H1 (cell line): ENCODE results near the gene ENAH. TPM values are rescaled to one million over a fixed set of nuclear protein-coding genes. Genes with fewer than 3 reads are reported as not detected.

Experiments used
- CTCF ChIA-PET: fragments of 300-600 bp; sonication (Branson Sonifier 250); formaldehyde crosslinking; loops from one replicate; lab custom pipeline; 2021; ENCODE audit not compliant: partially characterized antibody; lab: Charles Lee
- POLR2A ChIA-PET: fragments of 300-600 bp; sonication (Branson Sonifier 250); formaldehyde crosslinking; loops from one replicate; lab custom pipeline; 2021; ENCODE audit warnings: inconsistent platforms; ENCODE audit not compliant: partially characterized antibody; lab: Charles Lee
- DNase-seq, 2 experiments: peaks; one replicate each; pipeline versions ENCODE4 v3.0.0 to v3.0.0-alpha.2; 2010 to 2022; ENCODE audit warnings: low spot score in 2 of 2, low read depth in 1 of 2, mixed read lengths in 1 of 2
- FAIRE-seq: peaks from 2 replicates; lab custom pipeline; 2011; peaks lifted over from hg19 to GRCh38; lab: Jason Lieb, UNC
- H2AFZ ChIP-seq: 2 replicates; pipeline ENCODE4 v1.8.1; 2012; ENCODE audit warnings: low read length, inconsistent platforms
- H2AK5ac ChIP-seq: 2 replicates; pipeline ENCODE4 v1.6.1; 2013; ENCODE audit warnings: low read depth, low read length
- H2BK120ac ChIP-seq: replicated peaks from 2 replicates; pipeline ENCODE3; 2013; ENCODE audit warnings: low read depth, low read length, inconsistent platforms
- H2BK12ac ChIP-seq: 2 replicates; pipeline ENCODE4 v1.6.1; 2013; ENCODE audit warnings: low read depth, low read length
- H2BK15ac ChIP-seq: 2 replicates; pipeline ENCODE4 v1.6.1; 2013; ENCODE audit warnings: low read length
- H2BK20ac ChIP-seq: 2 replicates; pipeline ENCODE4 v1.6.1; 2013; ENCODE audit warnings: low read length
- H2BK5ac ChIP-seq: 2 replicates; pipeline ENCODE4 v1.6.1; 2013; ENCODE audit warnings: low read depth, low read length
- H3K14ac ChIP-seq: 2 replicates; pipeline ENCODE4 v1.6.1; 2013; ENCODE audit warnings: inconsistent platforms; ENCODE audit not compliant: insufficient read length
- H3K18ac ChIP-seq: 2 replicates; pipeline ENCODE4 v1.6.1; 2013; ENCODE audit warnings: low read length; ENCODE audit errors: extremely low read depth
- H3K23ac ChIP-seq: 2 replicates; pipeline ENCODE4 v1.6.1; 2013; ENCODE audit warnings: inconsistent platforms; ENCODE audit not compliant: insufficient read length
- H3K23me2 ChIP-seq: 2 replicates; pipeline ENCODE4 v1.6.1; 2013; ENCODE audit warnings: low read depth, low read length
- H3K27ac ChIP-seq: 2 replicates; pipeline ENCODE4 v1.6.1; 2011; ENCODE audit warnings: low read depth, low read length, inconsistent platforms
- H3K27me3 ChIP-seq, 4 experiments: replicated peaks in 1 of 4; 1 replicate in 1 of 4; 2 replicates in 3 of 4; pipeline versions ENCODE4 v1.6.1 to v1.8.1; 2011 to 2013; ENCODE audit warnings: low read length in 3 of 4, mild to moderate bottlenecking in 3 of 4, inconsistent platforms in 2 of 4, mixed read lengths in 2 of 4, moderate library complexity in 1 of 4; ENCODE audit not compliant: control insufficient read depth in 3 of 4, insufficient read depth in 3 of 4; ENCODE audit errors: extremely low read depth in 1 of 4
- H3K36me3 ChIP-seq, 4 experiments: 2 replicates each; pipeline versions ENCODE4 v1.6.1 to v1.8.1; 2011 to 2013; ENCODE audit warnings: mild to moderate bottlenecking in 4 of 4, low read length in 3 of 4, moderate library complexity in 2 of 4, control low read depth in 1 of 4, inconsistent platforms in 1 of 4; ENCODE audit not compliant: insufficient read depth in 4 of 4, control insufficient read depth in 2 of 4
- H3K4ac ChIP-seq: replicated peaks from 2 replicates; pipeline ENCODE3; 2013; ENCODE audit warnings: low read length, low read depth, mixed read lengths, inconsistent platforms; ENCODE audit not compliant: insufficient read length
- H3K4me1 ChIP-seq, 4 experiments: replicated peaks in 1 of 4; 1 replicate in 1 of 4; 2 replicates in 3 of 4; pipeline versions ENCODE4 v1.6.1 to v1.8.1; 2011 to 2013; ENCODE audit warnings: low read length in 3 of 4, inconsistent platforms in 2 of 4, mixed read lengths in 1 of 4; ENCODE audit not compliant: insufficient read depth in 4 of 4, control insufficient read depth in 3 of 4
- H3K4me2 ChIP-seq, 2 experiments: 2 replicates each; pipeline versions ENCODE4 v1.6.1 to v1.8.1; 2011 to 2013; ENCODE audit warnings: low read depth in 2 of 2, low read length in 2 of 2, control low read depth in 1 of 2, inconsistent platforms in 1 of 2, mild to moderate bottlenecking in 1 of 2; ENCODE audit not compliant: insufficient read depth in 1 of 2
- H3K4me3 ChIP-seq, 4 experiments: fragments of 200-600, 300-600 bp in 1 of 4; sonication (generic), shearing (Covaris generic), sonication (Bioruptor Twin) in 1 of 4; 2 replicates each; pipeline versions ENCODE4 v1.5.1 to v1.8.1; 2011 to 2016; ENCODE audit warnings: low read length in 4 of 4, low read depth in 3 of 4, control low read depth in 2 of 4, inconsistent platforms in 2 of 4, mild to moderate bottlenecking in 2 of 4, mixed read lengths in 1 of 4, moderate library complexity in 1 of 4; ENCODE audit not compliant: insufficient read depth in 2 of 4; ENCODE audit errors: extremely low read depth in 1 of 4
- H3K56ac ChIP-seq: replicated peaks from 2 replicates; pipeline ENCODE3; 2013; ENCODE audit warnings: low read depth, mild to moderate bottlenecking, mixed read lengths, low read length, inconsistent platforms; ENCODE audit not compliant: insufficient read length
- H3K79me1 ChIP-seq: 2 replicates; pipeline ENCODE4 v1.6.1; 2013; ENCODE audit warnings: low read depth, low read length, control low read depth
- H3K79me2 ChIP-seq, 2 experiments: 2 replicates each; pipeline versions ENCODE4 v1.6.1 to v1.8.1; 2012 to 2013; ENCODE audit warnings: low read length in 2 of 2, mild to moderate bottlenecking in 2 of 2, inconsistent platforms in 1 of 2; ENCODE audit not compliant: insufficient read depth in 2 of 2, control insufficient read depth in 1 of 2
- H3K9ac ChIP-seq, 4 experiments: replicated peaks in 1 of 4; 1 replicate in 1 of 4; 2 replicates in 3 of 4; pipeline versions ENCODE4 v1.6.1 to v1.8.1; 2011 to 2013; ENCODE audit warnings: low read depth in 3 of 4, low read length in 3 of 4, control low read depth in 2 of 4, mild to moderate bottlenecking in 2 of 4, moderate library complexity in 2 of 4, inconsistent platforms in 1 of 4; ENCODE audit errors: extremely low read depth in 1 of 4
- H3K9me3 ChIP-seq, 2 experiments: 2 replicates each; pipeline versions ENCODE4 v1.6.1 to v1.8.1; 2012 to 2013; ENCODE audit warnings: mild to moderate bottlenecking in 2 of 2, moderate library complexity in 2 of 2, control low read depth in 1 of 2, inconsistent platforms in 1 of 2, low read depth in 1 of 2, low read length in 1 of 2, mixed read lengths in 1 of 2; ENCODE audit not compliant: insufficient read depth in 2 of 2
- H4K20me1 ChIP-seq, 2 experiments: replicated peaks in 1 of 2; 2 replicates each; pipeline versions ENCODE3 to v1.8.1; 2011 to 2013; ENCODE audit warnings: inconsistent platforms in 2 of 2, low read length in 2 of 2, mild to moderate bottlenecking in 1 of 2; ENCODE audit not compliant: insufficient read depth in 2 of 2, control insufficient read depth in 1 of 2
- H4K5ac ChIP-seq: 2 replicates; pipeline ENCODE4 v1.6.1; 2013; ENCODE audit warnings: low read length, low read depth, mixed read lengths, inconsistent platforms; ENCODE audit not compliant: insufficient read length
- H4K8ac ChIP-seq: 2 replicates; pipeline ENCODE4 v1.8.0; 2013; ENCODE audit warnings: mild to moderate bottlenecking, moderate library complexity, low read length, inconsistent platforms; ENCODE audit not compliant: insufficient read depth; ENCODE audit errors: extremely low read depth
- H4K91ac ChIP-seq: replicated peaks from 2 replicates; pipeline ENCODE3; 2013; ENCODE audit warnings: low read length, mixed read lengths, inconsistent platforms; ENCODE audit not compliant: insufficient read length
- JUND ChIP-seq: IDR thresholded peaks from 2 replicates; pipeline ENCODE4 v1.6.1; 2011; ENCODE audit warnings: mild to moderate bottlenecking, improper control_type of control experiment, low read length
- KDM1A ChIP-seq: fragments of 200-600, 300-600 bp; sonication (generic); IDR thresholded peaks from 2 replicates; pipeline ENCODE4 v1.7.1; 2016; ENCODE audit warnings: mild to moderate bottlenecking, low read length, borderline replicate concordance
- MAFK ChIP-seq: IDR thresholded peaks from 2 replicates; pipeline ENCODE4 v1.6.1; 2012; ENCODE audit warnings: low read depth, mild to moderate bottlenecking, improper control_type of control experiment, low read length
- PHF8 ChIP-seq: fragments of 200-600 bp; sonication (generic); conservative IDR thresholded peaks from 2 replicates; pipeline ENCODE4 v1.7.1; 2012; ENCODE audit warnings: low read depth, mild to moderate bottlenecking, inconsistent platforms, low read length, moderate library complexity
- POU5F1 ChIP-seq: IDR thresholded peaks from 2 replicates; pipeline ENCODE4 v1.6.1; 2011; ENCODE audit warnings: low read depth, mild to moderate bottlenecking, low read length, moderate library complexity
- SIRT6 ChIP-seq: IDR thresholded peaks from one replicate; pipeline ENCODE4 v1.7.1; 2012; ENCODE audit warnings: low read length, inconsistent platforms
- SIX5 ChIP-seq: IDR thresholded peaks from 2 replicates; pipeline ENCODE4 v1.6.1; 2011; ENCODE audit warnings: mild to moderate bottlenecking, low read depth, low read length
- SP2 ChIP-seq: IDR thresholded peaks from 2 replicates; pipeline ENCODE4 v1.6.1; 2012; ENCODE audit warnings: mild to moderate bottlenecking, low read length, inconsistent platforms
- TEAD4 ChIP-seq: IDR thresholded peaks from 2 replicates; pipeline ENCODE4 v1.6.1; 2012; ENCODE audit warnings: low read depth, low read length, inconsistent platforms, mixed read lengths
- WGBS, 2 experiments: shearing (Covaris generic) in 1 of 2; methylation state at CpG; one replicate each; pipeline versions ENCODE4 v1.1.6 to v1.1.7; 2013 to 2015; ENCODE audit warnings: low lambda C conversion rate in 2 of 2, mixed read lengths in 2 of 2, inconsistent platforms in 1 of 2, low coverage in 1 of 2, missing lambda C conversion rate in 1 of 2; ENCODE audit not compliant: insufficient replicate concordance in 2 of 2, insufficient coverage in 1 of 2, insufficient read length in 1 of 2; ENCODE audit errors: extremely low coverage in 1 of 2, missing lambda C conversion rate in 1 of 2; 5-methylcytosine and 5-hydroxymethylcytosine counted together
- polyA plus RNA-seq, 7 experiments: library from polyadenylated mRNA; depleted of rRNA in 3 of 7; stranded (reverse) in 5 of 7; unstranded in 2 of 7; fragments of >200 nt in 5 of 7; fragments of 200-250 nt in 2 of 7; gene quantifications; 1 replicate in 5 of 7; 2 replicates in 1 of 7; 4 replicates in 1 of 7; pipeline versions ENCODE4 v1.2.1 to v1.2.3, GENCODE V29; 2011 to 2013; ENCODE audit warnings: missing spikeins in 2 of 7, mixed read lengths in 2 of 7
- total RNA-seq: library from RNA; stranded (reverse); fragmentation: NEBNext Ultra II Directional; extraction: Animal tissue kit (Norgen Biotek cat#: 25700); gene quantifications from 2 replicates; pipeline ENCODE4 v1.2.1, GENCODE V29; 2021
- TF ChIP-seq, protein P1 (sequence below), 3 experiments: IDR thresholded peaks; 1 replicate in 2 of 3; 2 replicates in 1 of 3; pipeline versions ENCODE4 v1.5.1 to v1.6.1; 2011; ENCODE audit warnings: low read length in 3 of 3, mild to moderate bottlenecking in 3 of 3, inconsistent platforms in 2 of 3, low read depth in 1 of 3, moderate library complexity in 1 of 3; ENCODE audit not compliant: insufficient read depth in 1 of 3; ENCODE audit errors: control extremely low read depth in 1 of 3

Gene ENAH
- total and polyA plus RNA-seq, 2 of the 8 experiments (the other 6 are each of a cell fraction or from before 2014, with no cell fraction given) = 39.1 to 335 TPM

DNA sequence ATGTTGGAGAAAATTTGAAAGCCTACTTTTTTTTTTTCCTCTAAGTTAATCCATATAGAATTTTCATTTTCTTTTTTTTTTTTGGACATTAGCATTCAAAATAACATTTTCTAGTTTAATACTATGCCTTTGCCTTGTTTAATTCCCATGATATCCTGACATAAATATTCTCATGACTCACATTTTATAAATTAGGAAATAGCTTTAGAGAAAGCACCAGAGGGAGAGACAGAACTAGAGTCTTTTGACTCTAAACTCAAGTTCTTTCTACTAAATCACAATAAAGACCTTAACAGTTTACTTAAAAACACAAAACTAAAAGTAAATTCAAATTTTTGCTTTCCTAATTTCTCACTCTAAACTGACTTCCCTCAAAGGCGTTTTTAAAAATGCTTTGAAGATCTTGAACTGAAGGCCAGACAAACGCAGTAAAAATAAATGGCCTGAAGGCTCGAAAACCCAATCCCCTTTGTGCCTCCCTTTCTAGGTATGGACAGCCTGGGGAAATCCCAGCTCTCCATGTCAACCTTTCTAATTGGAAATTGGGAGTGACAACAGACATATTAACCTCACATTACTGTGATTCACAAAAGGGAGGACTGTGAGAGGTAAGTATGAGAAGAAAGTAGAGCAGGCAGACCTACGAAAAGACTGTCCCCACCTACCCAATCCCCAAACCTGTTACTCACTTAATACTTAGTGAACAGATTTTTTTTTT is 104.6 kb downstream of the ENAH start:
- H3K4ac ChIP-seq = no peak overlapping the region
- H3K9me3 ChIP-seq = no peaks in the 10 kb centered on the region
- H2BK5ac ChIP-seq = no peak overlapping the region
- H3K9ac ChIP-seq = no peak overlapping the region
- no peak overlapping the region for H4K5ac ChIP-seq
- peaks cover 4% of the 10 kb centered on the region; the same call in 1 of the 2 replicates for H3K79me1 ChIP-seq
- peaks cover 4 to 89% of the 10 kb centered on the region in 2 experiments; a peak in 3 of 4 replicates for H3K79me2 ChIP-seq
- DNase-seq = no peak
- no peak overlapping the region for H3K27ac ChIP-seq
- H3K23me2 ChIP-seq = 0 out of 2 replicates have a peak, but pooled peaks cover 3% of the 10 kb centered on the region
- no peak overlapping the region for H2BK15ac ChIP-seq
- no peak overlapping the region for H4K91ac ChIP-seq
- H2AK5ac ChIP-seq = no peak overlapping the region
- no peak overlapping the region for H2BK120ac ChIP-seq
- H3K23ac ChIP-seq = no peak overlapping the region
- no peak overlapping the region for H3K4me2 ChIP-seq
- 87% methylated on average over 4 of the region's 4 CpGs; no CpG with 5 or more reads in 1 of the 2 experiments for WGBS, 2 experiments
- H3K27me3 ChIP-seq = no peaks in the 10 kb centered on the region
- no peaks in the 10 kb centered on the region for H3K4me1 ChIP-seq
- no peak overlapping the region for H2AFZ ChIP-seq
- H2BK20ac ChIP-seq = no peak overlapping the region
- peaks cover 0 to 7% (median 1%) of the 10 kb centered on the region in 4 experiments; a peak in 2 of 8 replicates for H3K36me3 ChIP-seq
- H3K4me3 ChIP-seq = no peak overlapping the region
- no peak for FAIRE-seq
- H3K14ac ChIP-seq = no peak overlapping the region
- no peak overlapping the region for H3K18ac ChIP-seq
- H4K8ac ChIP-seq = no peak overlapping the region
- POLR2A ChIA-PET = interaction anchor here (0.7 to 2.0 kb wide), 4 partner anchors 10 to 107 kb away, joined by 3 to 8 read pairs (median 5); no protein-coding TSS in a partner anchor
- H2BK12ac ChIP-seq = no peak overlapping the region
- CTCF ChIA-PET = interaction anchor here (0.7 to 2.0 kb wide), 5 partner anchors 9 to 107 kb away, joined by 3 to 13 read pairs (median 4); no protein-coding TSS in a partner anchor
- H4K20me1 ChIP-seq = peaks cover 5 to 7% of the 10 kb centered on the region in 2 experiments
- H3K56ac ChIP-seq = no peak overlapping the region
- TF ChIP-seq SIX5 (no peak), PHF8 (no peak), POU5F1 (no peak), KDM1A (no peak), SIRT6 (no peak), JUND (no peak), MAFK (no peak), SP2 (no peak), TEAD4 (no peak)
- TF ChIP-seq, protein P1, sequence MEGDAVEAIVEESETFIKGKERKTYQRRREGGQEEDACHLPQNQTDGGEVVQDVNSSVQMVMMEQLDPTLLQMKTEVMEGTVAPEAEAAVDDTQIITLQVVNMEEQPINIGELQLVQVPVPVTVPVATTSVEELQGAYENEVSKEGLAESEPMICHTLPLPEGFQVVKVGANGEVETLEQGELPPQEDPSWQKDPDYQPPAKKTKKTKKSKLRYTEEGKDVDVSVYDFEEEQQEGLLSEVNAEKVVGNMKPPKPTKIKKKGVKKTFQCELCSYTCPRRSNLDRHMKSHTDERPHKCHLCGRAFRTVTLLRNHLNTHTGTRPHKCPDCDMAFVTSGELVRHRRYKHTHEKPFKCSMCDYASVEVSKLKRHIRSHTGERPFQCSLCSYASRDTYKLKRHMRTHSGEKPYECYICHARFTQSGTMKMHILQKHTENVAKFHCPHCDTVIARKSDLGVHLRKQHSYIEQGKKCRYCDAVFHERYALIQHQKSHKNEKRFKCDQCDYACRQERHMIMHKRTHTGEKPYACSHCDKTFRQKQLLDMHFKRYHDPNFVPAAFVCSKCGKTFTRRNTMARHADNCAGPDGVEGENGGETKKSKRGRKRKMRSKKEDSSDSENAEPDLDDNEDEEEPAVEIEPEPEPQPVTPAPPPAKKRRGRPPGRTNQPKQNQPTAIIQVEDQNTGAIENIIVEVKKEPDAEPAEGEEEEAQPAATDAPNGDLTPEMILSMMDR (IDR thresholded peaks at IDR 0.05; ENCODE audit: control extremely low read depth in 1 of 3, insufficient read depth in 1 of 3, low read depth in 1 of 3, low read length in 3 of 3) = no peak
